ENCODE measurements around the gene SHANK1.

The SHANK1 gene

DNA sequence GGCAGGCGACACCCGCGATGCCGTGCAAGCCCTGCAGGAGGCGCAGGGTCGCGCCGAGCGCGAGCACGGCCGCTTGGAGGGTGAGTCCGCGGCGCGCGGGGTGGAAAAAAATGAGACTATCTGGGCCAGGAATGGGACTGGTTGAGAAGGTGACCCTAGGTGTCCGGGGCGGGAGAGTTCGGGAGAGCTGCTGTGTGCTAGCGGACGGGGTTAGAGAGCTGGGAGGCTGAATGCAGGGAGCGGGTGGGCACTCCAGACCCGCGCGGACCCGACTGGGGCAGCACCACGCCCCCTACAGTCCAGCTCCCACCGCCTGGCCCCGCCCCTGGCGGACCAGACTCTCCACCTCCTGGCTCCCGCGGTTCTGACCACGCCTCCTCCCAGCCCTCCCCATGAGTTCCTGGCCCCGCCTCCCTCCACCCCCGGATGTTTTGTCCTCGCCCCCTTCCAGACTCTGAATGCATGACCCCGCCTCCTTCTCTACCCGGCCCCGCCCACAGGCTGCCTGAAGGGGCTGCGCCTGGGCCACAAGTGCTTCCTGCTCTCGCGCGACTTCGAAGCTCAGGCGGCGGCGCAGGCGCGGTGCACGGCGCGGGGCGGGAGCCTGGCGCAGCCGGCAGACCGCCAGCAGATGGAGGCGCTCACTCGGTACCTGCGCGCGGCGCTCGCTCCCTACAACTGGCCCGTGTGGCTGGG, 5.1 kb upstream of the SHANK1 start (continued):
- TF ChIP-seq, protein P1, sequence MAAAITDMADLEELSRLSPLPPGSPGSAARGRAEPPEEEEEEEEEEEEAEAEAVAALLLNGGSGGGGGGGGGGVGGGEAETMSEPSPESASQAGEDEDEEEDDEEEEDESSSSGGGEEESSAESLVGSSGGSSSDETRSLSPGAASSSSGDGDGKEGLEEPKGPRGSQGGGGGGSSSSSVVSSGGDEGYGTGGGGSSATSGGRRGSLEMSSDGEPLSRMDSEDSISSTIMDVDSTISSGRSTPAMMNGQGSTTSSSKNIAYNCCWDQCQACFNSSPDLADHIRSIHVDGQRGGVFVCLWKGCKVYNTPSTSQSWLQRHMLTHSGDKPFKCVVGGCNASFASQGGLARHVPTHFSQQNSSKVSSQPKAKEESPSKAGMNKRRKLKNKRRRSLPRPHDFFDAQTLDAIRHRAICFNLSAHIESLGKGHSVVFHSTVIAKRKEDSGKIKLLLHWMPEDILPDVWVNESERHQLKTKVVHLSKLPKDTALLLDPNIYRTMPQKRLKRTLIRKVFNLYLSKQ (tag by site-specific recombination; IDR thresholded peaks at IDR 0.05; ENCODE audit: borderline replicate concordance): no peak
- TF ChIP-seq ZNF48 (tag by site-specific recombination; IDR thresholded peaks at IDR 0.05): no peak
- TF ChIP-seq ZNF324 (tag by site-specific recombination; IDR thresholded peaks at IDR 0.05): peak; percentile 54; the same call in 1 of the 2 replicates
- TF ChIP-seq, protein P2, sequence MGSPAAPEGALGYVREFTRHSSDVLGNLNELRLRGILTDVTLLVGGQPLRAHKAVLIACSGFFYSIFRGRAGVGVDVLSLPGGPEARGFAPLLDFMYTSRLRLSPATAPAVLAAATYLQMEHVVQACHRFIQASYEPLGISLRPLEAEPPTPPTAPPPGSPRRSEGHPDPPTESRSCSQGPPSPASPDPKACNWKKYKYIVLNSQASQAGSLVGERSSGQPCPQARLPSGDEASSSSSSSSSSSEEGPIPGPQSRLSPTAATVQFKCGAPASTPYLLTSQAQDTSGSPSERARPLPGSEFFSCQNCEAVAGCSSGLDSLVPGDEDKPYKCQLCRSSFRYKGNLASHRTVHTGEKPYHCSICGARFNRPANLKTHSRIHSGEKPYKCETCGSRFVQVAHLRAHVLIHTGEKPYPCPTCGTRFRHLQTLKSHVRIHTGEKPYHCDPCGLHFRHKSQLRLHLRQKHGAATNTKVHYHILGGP (tag by site-specific recombination; IDR thresholded peaks at IDR 0.05): no peak
- no peak for TF ChIP-seq ZNF626 (tag by site-specific recombination; IDR thresholded peaks at IDR 0.05)
- TF ChIP-seq BCL11A (tag by site-specific recombination; IDR thresholded peaks at IDR 0.05; ENCODE audit: low read depth): 0 out of 2 replicates have a peak, but pooled peaks have one; percentile 24
- TF ChIP-seq ZNF549 (tag by site-specific recombination; IDR thresholded peaks at IDR 0.05): no peak
- TF ChIP-seq ZNF544 (tag by site-specific recombination; IDR thresholded peaks at IDR 0.05): no peak
- TF ChIP-seq, protein P3, sequence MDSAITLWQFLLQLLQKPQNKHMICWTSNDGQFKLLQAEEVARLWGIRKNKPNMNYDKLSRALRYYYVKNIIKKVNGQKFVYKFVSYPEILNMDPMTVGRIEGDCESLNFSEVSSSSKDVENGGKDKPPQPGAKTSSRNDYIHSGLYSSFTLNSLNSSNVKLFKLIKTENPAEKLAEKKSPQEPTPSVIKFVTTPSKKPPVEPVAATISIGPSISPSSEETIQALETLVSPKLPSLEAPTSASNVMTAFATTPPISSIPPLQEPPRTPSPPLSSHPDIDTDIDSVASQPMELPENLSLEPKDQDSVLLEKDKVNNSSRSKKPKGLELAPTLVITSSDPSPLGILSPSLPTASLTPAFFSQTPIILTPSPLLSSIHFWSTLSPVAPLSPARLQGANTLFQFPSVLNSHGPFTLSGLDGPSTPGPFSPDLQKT (IDR thresholded peaks at IDR 0.05; ENCODE audit: borderline replicate concordance, low read depth, low read length): no peak
- no peak for TF ChIP-seq ZNF292 (tag by site-specific recombination; IDR thresholded peaks at IDR 0.05; ENCODE audit: borderline replicate concordance, low read depth)
- TF ChIP-seq, protein P4, sequence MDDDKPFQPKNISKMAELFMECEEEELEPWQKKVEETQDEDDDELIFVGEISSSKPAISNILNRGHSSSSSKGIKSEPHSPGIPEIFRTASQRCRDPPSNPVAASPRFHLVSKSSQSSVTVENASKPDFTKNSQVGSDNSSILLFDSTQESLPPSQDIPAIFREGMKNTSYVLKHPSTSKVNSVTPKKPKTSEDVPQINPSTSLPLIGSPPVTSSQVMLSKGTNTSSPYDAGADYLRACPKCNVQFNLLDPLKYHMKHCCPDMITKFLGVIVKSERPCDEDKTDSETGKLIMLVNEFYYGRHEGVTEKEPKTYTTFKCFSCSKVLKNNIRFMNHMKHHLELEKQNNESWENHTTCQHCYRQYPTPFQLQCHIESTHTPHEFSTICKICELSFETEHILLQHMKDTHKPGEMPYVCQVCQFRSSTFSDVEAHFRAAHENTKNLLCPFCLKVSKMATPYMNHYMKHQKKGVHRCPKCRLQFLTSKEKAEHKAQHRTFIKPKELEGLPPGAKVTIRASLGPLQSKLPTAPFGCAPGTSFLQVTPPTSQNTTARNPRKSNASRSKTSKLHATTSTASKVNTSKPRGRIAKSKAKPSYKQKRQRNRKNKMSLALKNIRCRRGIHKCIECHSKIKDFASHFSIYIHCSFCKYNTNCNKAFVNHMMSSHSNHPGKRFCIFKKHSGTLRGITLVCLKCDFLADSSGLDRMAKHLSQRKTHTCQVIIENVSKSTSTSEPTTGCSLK (tag by site-specific recombination; IDR thresholded peaks at IDR 0.05): no peak
- no peak for TF ChIP-seq ZNF621 (tag by site-specific recombination; IDR thresholded peaks at IDR 0.05)
- TF ChIP-seq ZNF202 (tag by site-specific recombination; IDR thresholded peaks at IDR 0.05; ENCODE audit: borderline replicate concordance): no peak
- TF ChIP-seq, protein P5, sequence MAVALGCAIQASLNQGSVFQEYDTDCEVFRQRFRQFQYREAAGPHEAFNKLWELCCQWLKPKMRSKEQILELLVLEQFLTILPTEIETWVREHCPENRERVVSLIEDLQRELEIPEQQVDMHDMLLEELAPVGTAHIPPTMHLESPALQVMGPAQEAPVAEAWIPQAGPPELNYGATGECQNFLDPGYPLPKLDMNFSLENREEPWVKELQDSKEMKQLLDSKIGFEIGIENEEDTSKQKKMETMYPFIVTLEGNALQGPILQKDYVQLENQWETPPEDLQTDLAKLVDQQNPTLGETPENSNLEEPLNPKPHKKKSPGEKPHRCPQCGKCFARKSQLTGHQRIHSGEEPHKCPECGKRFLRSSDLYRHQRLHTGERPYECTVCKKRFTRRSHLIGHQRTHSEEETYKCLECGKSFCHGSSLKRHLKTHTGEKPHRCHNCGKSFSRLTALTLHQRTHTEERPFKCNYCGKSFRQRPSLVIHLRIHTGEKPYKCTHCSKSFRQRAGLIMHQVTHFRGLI (tag by site-specific recombination; IDR thresholded peaks at IDR 0.05): no peak
- TF ChIP-seq YY1 (tag by site-specific recombination; IDR thresholded peaks at IDR 0.05): no peak
- TF ChIP-seq ZNF561 (tag by site-specific recombination; IDR thresholded peaks at IDR 0.05; ENCODE audit: borderline replicate concordance): peak; percentile 87
- peak; percentile 29; the same call in 1 of the 2 replicates for TF ChIP-seq ZEB2 (tag by site-specific recombination; IDR thresholded peaks at IDR 0.05)
- TF ChIP-seq MYNN (tag by site-specific recombination; IDR thresholded peaks at IDR 0.05; ENCODE audit: borderline replicate concordance): no peak
- TF ChIP-seq, protein P6, sequence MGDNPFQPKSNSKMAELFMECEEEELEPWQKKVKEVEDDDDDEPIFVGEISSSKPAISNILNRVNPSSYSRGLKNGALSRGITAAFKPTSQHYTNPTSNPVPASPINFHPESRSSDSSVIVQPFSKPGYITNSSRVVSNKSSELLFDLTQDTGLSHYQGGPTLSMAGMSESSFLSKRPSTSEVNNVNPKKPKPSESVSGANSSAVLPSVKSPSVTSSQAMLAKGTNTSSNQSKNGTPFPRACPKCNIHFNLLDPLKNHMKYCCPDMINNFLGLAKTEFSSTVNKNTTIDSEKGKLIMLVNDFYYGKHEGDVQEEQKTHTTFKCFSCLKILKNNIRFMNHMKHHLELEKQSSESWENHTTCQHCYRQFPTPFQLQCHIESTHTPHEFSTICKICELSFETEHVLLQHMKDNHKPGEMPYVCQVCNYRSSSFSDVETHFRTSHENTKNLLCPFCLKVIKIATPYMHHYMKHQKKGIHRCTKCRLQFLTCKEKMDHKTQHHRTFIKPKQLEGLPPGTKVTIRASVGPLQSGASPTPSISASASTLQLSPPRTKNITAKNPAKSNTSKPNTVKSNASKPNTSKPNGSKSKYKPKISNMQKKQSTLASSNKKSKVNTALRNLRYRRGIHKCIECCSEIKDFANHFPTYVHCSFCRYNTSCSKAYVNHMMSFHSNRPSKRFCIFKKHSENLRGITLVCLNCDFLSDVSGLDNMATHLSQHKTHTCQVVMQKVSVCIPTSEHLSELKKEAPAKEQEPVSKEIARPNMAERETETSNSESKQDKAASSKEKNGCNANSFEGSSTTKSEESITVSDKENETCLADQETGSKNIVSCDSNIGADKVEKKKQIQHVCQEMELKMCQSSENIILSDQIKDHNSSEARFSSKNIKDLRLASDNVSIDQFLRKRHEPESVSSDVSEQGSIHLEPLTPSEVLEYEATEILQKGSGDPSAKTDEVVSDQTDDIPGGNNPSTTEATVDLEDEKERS (tag by site-specific recombination; IDR thresholded peaks at IDR 0.05): no peak
- no peak for TF ChIP-seq ZNF350 (tag by site-specific recombination; IDR thresholded peaks at IDR 0.05)
- TF ChIP-seq, protein P7, sequence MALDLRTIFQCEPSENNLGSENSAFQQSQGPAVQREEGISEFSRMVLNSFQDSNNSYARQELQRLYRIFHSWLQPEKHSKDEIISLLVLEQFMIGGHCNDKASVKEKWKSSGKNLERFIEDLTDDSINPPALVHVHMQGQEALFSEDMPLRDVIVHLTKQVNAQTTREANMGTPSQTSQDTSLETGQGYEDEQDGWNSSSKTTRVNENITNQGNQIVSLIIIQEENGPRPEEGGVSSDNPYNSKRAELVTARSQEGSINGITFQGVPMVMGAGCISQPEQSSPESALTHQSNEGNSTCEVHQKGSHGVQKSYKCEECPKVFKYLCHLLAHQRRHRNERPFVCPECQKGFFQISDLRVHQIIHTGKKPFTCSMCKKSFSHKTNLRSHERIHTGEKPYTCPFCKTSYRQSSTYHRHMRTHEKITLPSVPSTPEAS (tag by site-specific recombination; IDR thresholded peaks at IDR 0.05): no peak
- peak; percentile 77; the same call in 1 of the 2 replicates for TF ChIP-seq ZNF391 (tag by site-specific recombination; IDR thresholded peaks at IDR 0.05; ENCODE audit: borderline replicate concordance, low read depth)
- no peak for TF ChIP-seq ZNF174 (tag by site-specific recombination; IDR thresholded peaks at IDR 0.05)
- peak; percentile 91 for TF ChIP-seq KLF16 (tag by site-specific recombination; IDR thresholded peaks at IDR 0.05)
- no peak for TF ChIP-seq ZNF670 (tag by site-specific recombination; IDR thresholded peaks at IDR 0.05; ENCODE audit: low read depth)
- no peak for TF ChIP-seq ZNF341 (tag by site-specific recombination; IDR thresholded peaks at IDR 0.05; ENCODE audit: low read depth)
- no peak for TF ChIP-seq ZNF404 (tag by site-specific recombination; IDR thresholded peaks at IDR 0.05)
